Measurements from ENCODE around the gene ZMAT5. TPM values are rescaled to one million over a fixed set of nuclear protein-coding genes. Genes with fewer than 3 reads are reported as not detected.

The ZMAT5 gene
- total and polyA plus RNA-seq, 9 of the 15 experiments (the other 6 are each of a cell fraction or from before 2014, with no cell fraction given) = 2.0 to 25.2 (median 11.9) TPM

- no peak overlapping the region for H3K4me3 ChIP-seq
- ChIA-PET POLR2A (interaction anchor here (0.8 to 1.7 kb wide), 3 partner anchors 10 to 225 kb away, joined by 3 to 6 read pairs (median 4); no protein-coding TSS in a partner anchor), CTCF (ENCODE audit: low intra/inter-chr PET ratio) (no interaction called here)
- 67% methylated on average over 4 of the region's 5 CpGs for WGBS (ENCODE audit: insufficient coverage, low coverage, missing lambda C conversion rate)
- DNase-seq (ENCODE audit: extremely low read depth in 1 of 4, low spot score in 3 of 4) = no peak
- H2AFZ ChIP-seq (ENCODE audit: low read depth, low read length) = no peak overlapping the region
- intact Hi-C loops (cut with micrococcal nuclease) = no loop called here
- no peak overlapping the region for H3K27ac ChIP-seq (ENCODE audit: extremely low read depth, low read depth, low read length)
- H3K27me3 ChIP-seq (ENCODE audit: control insufficient read depth in 2 of 2, insufficient read depth in 2 of 2, low read length in 2 of 2) = no peaks in the 10 kb centered on the region
- H3K9ac ChIP-seq (ENCODE audit: insufficient read depth in 1 of 2, low read depth in 2 of 2, low read length in 2 of 2) = no peak overlapping the region
- H3K4me1 ChIP-seq (replicated peaks in 1 of 2; ENCODE audit: control insufficient read depth in 2 of 2, insufficient read depth in 2 of 2, low read length in 2 of 2) = peaks cover 20 to 29% of the 10 kb centered on the region in 2 experiments
- peaks cover 75% of the 10 kb centered on the region for H3K36me3 ChIP-seq (ENCODE audit: control insufficient read depth, insufficient read depth, low read length)
- no peak for ATAC-seq
- H4K20me1 ChIP-seq (replicated peaks; ENCODE audit: control insufficient read depth, insufficient read depth, low read length) = no peaks in the 10 kb centered on the region
- in situ Hi-C loops (cut with MboI) = no loop called here
- H3K79me2 ChIP-seq (ENCODE audit: control insufficient read depth, insufficient read depth, low read length) = no peaks in the 10 kb centered on the region
- H3K9me1 ChIP-seq (ENCODE audit: control insufficient read depth, insufficient read depth, low read length) = no peaks in the 10 kb centered on the region
- no peak overlapping the region for H3K4me2 ChIP-seq (ENCODE audit: insufficient read depth, low read length)
- BruUV-seq (replicated peaks) = no TSS peak
- FAIRE-seq = no peak
- no peaks in the 10 kb centered on the region for H3K9me3 ChIP-seq (replicated peaks; ENCODE audit: control insufficient read depth, insufficient read depth, low read depth, low read length)
- no peak for TF ChIP-seq EZH2 (IDR thresholded peaks at IDR 0.05; ENCODE audit: borderline replicate concordance, low read depth, low read length)
Measured at GRCh38 chr22:29801153-29801552, 34.3 kb upstream of the ZMAT5 start.

- in situ Hi-C loops (cut with MboI) = no loop called here
- H3K9me1 ChIP-seq (ENCODE audit: control insufficient read depth, insufficient read depth, low read length) = no peaks in the 10 kb centered on the region
- peak overlapping the region; percentile 73 for H3K27ac ChIP-seq (ENCODE audit: extremely low read depth, low read depth, low read length)
- H3K36me3 ChIP-seq (ENCODE audit: control insufficient read depth, insufficient read depth, low read length) = peaks cover 56% of the 10 kb centered on the region
- H3K27me3 ChIP-seq (ENCODE audit: control insufficient read depth in 2 of 2, insufficient read depth in 2 of 2, low read length in 2 of 2) = no peaks in the 10 kb centered on the region
- BruUV-seq (replicated peaks) = no TSS peak
- CTCF ChIA-PET (ENCODE audit: low intra/inter-chr PET ratio) = no interaction called here
- peaks cover 20 to 29% of the 10 kb centered on the region in 2 experiments for H3K4me1 ChIP-seq (replicated peaks in 1 of 2; ENCODE audit: control insufficient read depth in 2 of 2, insufficient read depth in 2 of 2, low read length in 2 of 2)
- FAIRE-seq (peak; percentile 97), DNase-seq (ENCODE audit: extremely low read depth in 1 of 4, low spot score in 3 of 4) (peak; percentile 72 to 84 (median 78)), ATAC-seq (peak; percentile 96)
- no peaks in the 10 kb centered on the region for H4K20me1 ChIP-seq (replicated peaks; ENCODE audit: control insufficient read depth, insufficient read depth, low read length)
- H3K4me2 ChIP-seq (ENCODE audit: insufficient read depth, low read length) = peak overlapping the region; percentile 40
- intact Hi-C loops (cut with micrococcal nuclease) = no loop called here
- H2AFZ ChIP-seq (ENCODE audit: low read depth, low read length) = peak overlapping the region; percentile 75
- no peaks in the 10 kb centered on the region for H3K9me3 ChIP-seq (replicated peaks; ENCODE audit: control insufficient read depth, insufficient read depth, low read depth, low read length)
- 4% methylated on average over 7 of the region's 8 CpGs for WGBS (ENCODE audit: insufficient coverage, low coverage, missing lambda C conversion rate)
- H3K79me2 ChIP-seq (ENCODE audit: control insufficient read depth, insufficient read depth, low read length) = no peaks in the 10 kb centered on the region
- POLR2A ChIA-PET = interaction anchor here (0.5 to 1.7 kb wide), 5 partner anchors 11 to 251 kb away, joined by 3 to 4 read pairs (median 4); no protein-coding TSS in a partner anchor
- peak overlapping the region; percentile 56 to 85 for H3K9ac ChIP-seq (ENCODE audit: insufficient read depth in 1 of 2, low read depth in 2 of 2, low read length in 2 of 2)
- H3K4me3 ChIP-seq = no peak overlapping the region
- TF ChIP-seq FOSL1 (tag; conservative IDR thresholded peaks at IDR 0.05) (peak; percentile 83), BACH1 (tag; IDR thresholded peaks at IDR 0.05) (peak; percentile 86), TBL1XR1 (IDR thresholded peaks at IDR 0.05; ENCODE audit: low read length in 2 of 2) (0 out of 4 replicates have a peak, but pooled peaks of 1 of the 2 experiments have one; percentile 49), EP300 (IDR thresholded peaks at IDR 0.05; ENCODE audit: low read length) (peak; percentile 71), PML (IDR thresholded peaks at IDR 0.05; ENCODE audit: low read length) (no peak), SMARCA4 (IDR thresholded peaks at IDR 0.05) (peak; percentile 88), FOXJ2 (tag; IDR thresholded peaks at IDR 0.05) (peak; percentile 40; the same call in 1 of the 2 replicates), ATF1 (CRISPR knock-in tag; IDR thresholded peaks at IDR 0.05) (no peak), ATF1 (tag; IDR thresholded peaks at IDR 0.05) (0 out of 2 replicates have a peak, but pooled peaks have one; percentile 15), TAF9B (IDR thresholded peaks at IDR 0.05; ENCODE audit: partially characterized antibody) (no peak), ZC3H11A (IDR thresholded peaks at IDR 0.05; ENCODE audit: low read depth, low read length) (no peak), HCFC1 (IDR thresholded peaks at IDR 0.05; ENCODE audit: low read depth, low read length) (no peak), CBFA2T3 (IDR thresholded peaks at IDR 0.05) (peak; percentile 45), ZNF592 (IDR thresholded peaks at IDR 0.05) (peak; percentile 94)
Measured at GRCh38 chr22:29799217-29799680, 32.4 kb upstream of the ZMAT5 start.
